SK-N-MC (cell line): Measurements from ENCODE around the gene RPS6KL1.
A peak's percentile ranks its signal among the peaks of the same experiment; 100 is the strongest.

ENCODE experiments used
- DNase-seq: peaks from one replicate; pipeline ENCODE4 v3.0.0-alpha.2; 2011; ENCODE audit warnings: low read depth, low spot score
- H3K27ac ChIP-seq: fragments of 200-600 bp; sonication (generic); 2 replicates; pipeline ENCODE4 v1.5.1; 2016; ENCODE audit warnings: mixed run types
- H3K36me3 ChIP-seq: fragments of 200-600 bp; sonication (generic); 2 replicates; pipeline ENCODE4 v1.6.1; 2017; ENCODE audit warnings: antibody characterized with exemption, low read length, mixed read lengths; ENCODE audit not compliant: insufficient read depth
- H3K4me3 ChIP-seq: fragments of 200-600 bp; sonication (generic); 2 replicates; pipeline ENCODE4 v1.5.1; 2016
- H3K9ac ChIP-seq: fragments of 200-600 bp; sonication (generic); 2 replicates; pipeline ENCODE4 v1.8.0; 2017; ENCODE audit warnings: mixed run types, mixed read lengths; ENCODE audit not compliant: insufficient read length
- H3K9me3 ChIP-seq: fragments of 200-600 bp; sonication (generic); 2 replicates; pipeline ENCODE4 v1.6.1; 2017; ENCODE audit warnings: low read depth, mild to moderate bottlenecking, antibody characterized with exemption, low read length, moderate library complexity, mixed read lengths
- EZH2 ChIP-seq: fragments of 200-600 bp; sonication (generic); IDR thresholded peaks from one replicate; pipeline ENCODE4 v1.6.1; 2017; ENCODE audit warnings: antibody characterized with exemption
- FOXP2 ChIP-seq: optimal IDR thresholded peaks from 2 replicates; pipeline ENCODE3; 2011; ENCODE audit warnings: mild to moderate bottlenecking, moderate library complexity; ENCODE audit not compliant: insufficient read depth; ENCODE audit errors: extremely low read length, control extremely low read depth
- POLR2AphosphoS5 ChIP-seq: IDR thresholded peaks from 2 replicates; pipeline ENCODE4 v1.6.1; 2012; ENCODE audit warnings: mild to moderate bottlenecking, low read depth, low read length, borderline replicate concordance

The RPS6KL1 gene

GRCh38 chr14:74961238-74961911, 38.3 kb upstream of the RPS6KL1 start:
- no peak for TF ChIP-seq FOXP2
- TF ChIP-seq POLR2AphosphoS5 = no peak
- TF ChIP-seq EZH2 = no peak
- no peak overlapping the region for H3K27ac ChIP-seq
- no peak overlapping the region for H3K9ac ChIP-seq
- no peaks in the 10 kb centered on the region for H3K36me3 ChIP-seq
- H3K4me3 ChIP-seq = no peak overlapping the region
- no peak for DNase-seq
- H3K9me3 ChIP-seq = no peaks in the 10 kb centered on the region

DNA sequence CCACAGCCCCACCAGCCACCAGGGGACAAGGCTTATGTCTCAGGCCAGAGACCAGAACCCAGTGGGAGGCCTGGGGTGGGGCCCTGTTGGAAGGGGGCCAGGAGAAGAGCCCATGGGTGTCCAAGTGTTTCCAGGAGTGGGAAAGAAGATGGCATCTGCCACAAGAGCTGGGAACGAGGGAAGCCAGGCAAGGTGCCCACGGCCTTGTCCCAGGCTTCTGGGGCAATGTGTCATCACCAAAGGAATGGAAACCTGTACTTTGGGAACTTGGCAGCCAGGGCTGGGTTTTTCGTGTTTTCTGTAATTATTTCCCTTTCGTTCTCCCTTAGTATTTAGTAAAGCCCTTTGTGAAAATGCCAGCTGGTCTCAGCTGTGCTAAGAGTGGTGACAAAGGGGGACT, 37.7 kb upstream of the RPS6KL1 start:
- Histone ChIP-seq H3K27ac (no peak overlapping the region), H3K36me3 (no peaks in the 10 kb centered on the region), H3K9ac (no peak overlapping the region), H3K9me3 (no peaks in the 10 kb centered on the region), H3K4me3 (no peak overlapping the region)
- no peak for DNase-seq
- TF ChIP-seq POLR2AphosphoS5 (no peak), EZH2 (no peak), FOXP2 (no peak)

GRCh38 chr14:74959596-74960180, 36.6 kb upstream of the RPS6KL1 start:
- Histone ChIP-seq H3K4me3 (no peak overlapping the region), H3K27ac (no peak overlapping the region), H3K9me3 (no peaks in the 10 kb centered on the region)

DNA sequence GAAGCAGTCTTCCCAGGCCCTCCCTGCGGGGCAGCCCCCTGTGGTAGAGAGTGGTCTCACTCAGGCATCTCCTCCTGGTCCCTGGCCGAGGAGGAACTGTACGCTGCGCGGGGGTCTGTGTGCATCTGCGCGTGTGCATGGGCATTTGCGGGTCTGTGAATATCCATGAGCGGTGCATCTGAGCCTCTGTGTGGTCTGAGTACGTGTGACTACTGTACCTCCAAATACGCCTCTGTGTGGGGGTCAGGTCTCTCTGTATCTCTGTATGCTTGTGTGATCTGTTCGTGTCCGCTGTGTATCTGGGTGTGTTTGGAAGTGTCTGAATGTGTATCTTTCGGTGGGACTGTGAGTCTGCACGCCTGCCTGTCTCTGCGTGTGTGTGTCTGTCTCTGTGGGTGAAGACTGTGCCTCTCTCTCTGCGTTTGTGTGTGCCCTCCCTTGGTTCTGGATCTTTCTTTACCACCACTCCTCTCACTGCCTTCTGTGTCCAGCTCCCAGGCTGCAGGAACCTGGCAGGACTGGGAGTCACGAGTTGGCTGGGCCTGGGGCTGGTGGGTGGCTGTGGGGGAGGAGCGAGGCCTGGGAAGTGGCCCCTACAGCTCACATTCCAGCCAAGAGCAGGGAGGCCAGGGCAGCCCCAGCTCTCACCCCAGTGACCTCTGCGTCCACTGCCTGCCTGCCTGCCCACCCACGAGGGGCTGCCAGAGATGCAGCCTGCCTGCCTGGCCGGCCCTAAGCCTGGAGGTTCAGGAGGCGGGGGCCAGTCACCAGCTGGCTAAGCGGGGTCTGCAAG, 33.4 kb upstream of the RPS6KL1 start:
- H3K4me3 ChIP-seq = no peak overlapping the region
- DNase-seq = no peak
- TF ChIP-seq EZH2 (no peak), FOXP2 (no peak), POLR2AphosphoS5 (no peak)

More at GRCh38 chr14:74959596-74960180, 36.6 kb upstream of the RPS6KL1 start:
- DNase-seq = no peak
- no peak for TF ChIP-seq POLR2AphosphoS5
- TF ChIP-seq FOXP2 = no peak
- no peak for TF ChIP-seq EZH2
- Histone ChIP-seq H3K9ac (no peak overlapping the region), H3K36me3 (no peaks in the 10 kb centered on the region)

DNA sequence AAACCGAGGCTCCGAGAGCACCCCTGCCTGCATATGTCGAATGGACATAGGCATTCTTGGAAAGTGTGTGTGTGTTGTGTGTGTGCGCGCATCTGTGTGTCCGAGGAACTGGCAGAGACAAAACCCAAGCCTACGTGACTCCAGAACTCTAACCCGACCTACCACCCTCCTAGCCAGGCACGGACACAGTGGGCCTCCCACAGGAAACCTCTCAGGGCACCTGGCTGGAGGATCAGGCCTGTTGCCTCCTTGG, 32.9 kb upstream of the RPS6KL1 start:
- Histone ChIP-seq H3K9ac (no peak overlapping the region), H3K36me3 (no peaks in the 10 kb centered on the region), H3K9me3 (no peaks in the 10 kb centered on the region), H3K27ac (no peak overlapping the region), H3K4me3 (no peak overlapping the region)
- no peak for TF ChIP-seq EZH2
- no peak for TF ChIP-seq FOXP2
- no peak for TF ChIP-seq POLR2AphosphoS5
- no peak for DNase-seq

More for the DNA sequence above, 33.4 kb upstream of the RPS6KL1 start:
- Histone ChIP-seq H3K27ac (no peak overlapping the region), H3K9me3 (no peaks in the 10 kb centered on the region), H3K36me3 (no peaks in the 10 kb centered on the region), H3K9ac (no peak overlapping the region)

- Histone ChIP-seq H3K9me3 (no peaks in the 10 kb centered on the region), H3K36me3 (no peaks in the 10 kb centered on the region), H3K9ac (peak within 1 kb of the TSS; percentile 13), H3K4me3 (peak within 1 kb of the TSS; percentile 81), H3K27ac (no peak within 1 kb of the TSS)
- no peak for DNase-seq
- TF ChIP-seq FOXP2 (no peak), POLR2AphosphoS5 (peak; percentile 66; the same call in 1 of the 2 replicates)
Measured at GRCh38 chr14:74955229-74956026, 32.4 kb upstream of the RPS6KL1 start, which contains the start of gene PGF. Gene PGF (minus strand): TSS chr14:74955597. CDS start chr14:74955242, 355 bp downstream.

GRCh38 chr14:74954947-74955228, 31.8 kb upstream of the RPS6KL1 start:
- no peak overlapping the region for H3K27ac ChIP-seq

DNA sequence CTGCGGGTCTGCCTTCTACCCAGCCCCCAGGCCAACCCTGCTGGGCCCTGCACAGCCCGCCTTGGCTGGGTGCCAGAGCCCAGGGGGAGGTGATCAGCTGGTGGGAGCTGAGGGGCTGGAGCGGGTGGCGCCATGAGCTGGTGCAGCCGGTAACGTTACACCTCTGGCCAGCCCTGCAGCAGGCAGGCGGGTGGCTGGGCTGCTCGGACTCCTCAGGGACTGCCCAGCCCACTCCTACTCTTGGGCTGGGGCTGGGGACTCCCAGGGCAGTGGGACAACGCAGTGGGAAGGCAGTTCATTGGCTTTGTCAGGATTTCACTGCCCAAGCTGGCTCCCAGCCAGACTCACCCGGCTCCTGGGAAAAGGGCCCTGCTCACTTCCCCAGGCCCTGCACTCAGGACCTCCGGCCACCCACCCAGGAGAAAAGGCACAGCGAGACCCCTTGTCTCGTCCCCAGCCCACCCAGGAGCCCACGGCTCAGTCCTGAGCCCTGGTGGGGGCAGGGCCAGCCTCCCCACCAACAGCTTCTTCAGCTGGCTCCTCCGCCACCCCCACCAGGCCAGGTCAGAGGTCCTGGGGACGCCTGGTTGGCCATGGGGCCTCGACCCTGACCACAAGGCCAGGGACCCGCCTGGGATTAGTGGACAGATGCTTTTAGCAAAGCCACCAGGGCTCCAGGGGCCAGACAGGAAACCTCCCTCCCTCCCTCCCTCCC, 31.3 kb upstream of the RPS6KL1 start:
- TF ChIP-seq EZH2 (no peak), POLR2AphosphoS5 (no peak), FOXP2 (no peak)
- Histone ChIP-seq H3K36me3 (no peaks in the 10 kb centered on the region), H3K27ac (no peak overlapping the region), H3K9me3 (no peaks in the 10 kb centered on the region), H3K4me3 (peak overlapping the region; percentile 81), H3K9ac (peak overlapping the region; percentile 13)
- DNase-seq = no peak

More at GRCh38 chr14:74954947-74955228, 31.8 kb upstream of the RPS6KL1 start:
- H3K9ac ChIP-seq = peak overlapping the region; percentile 13
- H3K9me3 ChIP-seq = no peaks in the 10 kb centered on the region
- no peaks in the 10 kb centered on the region for H3K36me3 ChIP-seq
- DNase-seq = no peak
- H3K4me3 ChIP-seq = peak overlapping the region; percentile 81
- TF ChIP-seq POLR2AphosphoS5 = no peak
- no peak for TF ChIP-seq EZH2
- TF ChIP-seq FOXP2 = no peak

- Histone ChIP-seq H3K36me3 (no peaks in the 10 kb centered on the region), H3K9ac (no peak overlapping the region), H3K27ac (no peak overlapping the region), H3K9me3 (no peaks in the 10 kb centered on the region), H3K4me3 (peak overlapping the region; percentile 81)
- no peak for DNase-seq
- TF ChIP-seq POLR2AphosphoS5 (no peak), FOXP2 (no peak), EZH2 (no peak)
Measured at GRCh38 chr14:74953686-74954085, 30.6 kb upstream of the RPS6KL1 start.
